HepG2 (cell line): ENCODE results near the gene CPE. TPM values are rescaled to one million over a fixed set of nuclear protein-coding genes. Genes with fewer than 3 reads are reported as not detected.

Experiments
- ATAC-seq: fragments of 200-7000 bp; cut with Tn5 transposase; 3 replicates; pipeline ENCODE4 v1.9.1; 2020; ENCODE audit warnings: mild to moderate bottlenecking, moderate library complexity
- BruUV-seq: library from RNA; stranded (reverse); fragments of 400-500 nt; replicated peaks from 2 replicates; lab custom pipeline; 2021; lab: Mats Ljungman, UMichigan
- CTCF ChIA-PET: fragments of 300-600 bp; formaldehyde crosslinking; extraction: SDS; loops from one replicate; lab custom pipeline; 2021; ENCODE audit warnings: low total read pairs, inconsistent platforms, low intra/inter-chr PET ratio; lab: Yijun Ruan, JAX
- POLR2A ChIA-PET: fragments of 350-600 bp; sonication (Branson Sonifier 250); formaldehyde crosslinking; loops from one replicate; lab custom pipeline; 2020; ENCODE audit warnings: antibody characterized with exemption, inconsistent platforms; lab: Yijun Ruan, JAX
- DNase-seq: peaks from one replicate; pipeline ENCODE4 v3.0.0-alpha.2; 2015; ENCODE audit warnings: low spot score
- FAIRE-seq: peaks from 3 replicates; lab custom pipeline; 2011; peaks lifted over from hg19 to GRCh38; lab: Jason Lieb, UNC
- H2AFZ ChIP-seq: one replicate; pipeline ENCODE4 v1.6.1; 2011; ENCODE audit warnings: low read length, inconsistent platforms
- H3K27ac ChIP-seq: fragments of 300-600 bp; 3 replicates; pipeline ENCODE4 v1.8.0; 2011; ENCODE audit warnings: mixed run types, mild to moderate bottlenecking, mixed read lengths, low read length, inconsistent platforms; ENCODE audit not compliant: insufficient read depth; ENCODE audit errors: extremely low read length
- H3K27me3 ChIP-seq, 2 experiments: fragments of 200-600 bp in 1 of 2; 2 replicates in 1 of 2; 3 replicates in 1 of 2; pipeline versions ENCODE4 v1.6.0 to v1.8.0; 2011; ENCODE audit warnings: low read length in 2 of 2, mild to moderate bottlenecking in 2 of 2, moderate library complexity in 2 of 2, inconsistent platforms in 1 of 2; ENCODE audit not compliant: insufficient read depth in 2 of 2, control insufficient read depth in 1 of 2
- H3K36me3 ChIP-seq, 2 experiments: fragments of 200-600 bp in 1 of 2; replicated peaks in 1 of 2; 2 replicates in 1 of 2; 3 replicates in 1 of 2; pipeline versions ENCODE4 v1.5.1 to v1.8.0; 2011; ENCODE audit warnings: low read length in 2 of 2, inconsistent platforms in 1 of 2; ENCODE audit not compliant: insufficient read depth in 2 of 2, control insufficient read depth in 1 of 2
- H3K4me1 ChIP-seq: 2 replicates; pipeline ENCODE4 v1.5.1; 2012; ENCODE audit warnings: low read length, inconsistent platforms; ENCODE audit not compliant: insufficient read depth
- H3K4me2 ChIP-seq: 2 replicates; pipeline ENCODE4 v1.6.0; 2011; ENCODE audit warnings: low read depth, low read length, inconsistent platforms
- H3K4me3 ChIP-seq, 3 experiments: fragments of 200-600 bp in 1 of 3; sonication (generic), shearing (Covaris generic) in 1 of 3; replicated peaks in 1 of 3; 2 replicates each; pipeline ENCODE4 v1.5.1; 2011 to 2016; ENCODE audit warnings: low read length in 3 of 3, inconsistent platforms in 2 of 3, low read depth in 2 of 3, mild to moderate bottlenecking in 2 of 3, control low read depth in 1 of 3, mixed read lengths in 1 of 3; ENCODE audit not compliant: insufficient read depth in 1 of 3
- H3K79me2 ChIP-seq: one replicate; pipeline ENCODE4 v1.6.1; 2011; ENCODE audit warnings: low read length, inconsistent platforms; ENCODE audit not compliant: insufficient read depth
- H3K9ac ChIP-seq: 2 replicates; pipeline ENCODE4 v1.6.0; 2011; ENCODE audit warnings: mild to moderate bottlenecking, low read depth, low read length, inconsistent platforms; ENCODE audit not compliant: insufficient read depth
- H3K9me3 ChIP-seq: 2 replicates; pipeline ENCODE4 v1.5.1; 2012; ENCODE audit warnings: mild to moderate bottlenecking, low read length
- H4K20me1 ChIP-seq: 2 replicates; pipeline ENCODE4 v1.6.0; 2011; ENCODE audit warnings: inconsistent platforms, mild to moderate bottlenecking, low read length, moderate library complexity; ENCODE audit not compliant: insufficient read depth
- KAT2B ChIP-seq: fragments of 150-350 bp; IDR thresholded peaks from 2 replicates; pipeline ENCODE4 v1.6.1; 2014; ENCODE audit warnings: low read depth, low read length, borderline replicate concordance
- NCOR1 ChIP-seq: fragments of 200-600 bp; sonication (generic); IDR thresholded peaks from 2 replicates; pipeline ENCODE4 v1.7.0; 2017; ENCODE audit warnings: antibody characterized with exemption, low read length, borderline replicate concordance
- ZFP37 ChIP-seq: sonication (generic); formaldehyde crosslinking; IDR thresholded peaks from 2 replicates; pipeline ENCODE4 v1.4.0; 2020; ENCODE audit warnings: missing genetic modification reagents, borderline replicate concordance
- ZNF224 ChIP-seq: sonication (generic); formaldehyde crosslinking; IDR thresholded peaks from 2 replicates; pipeline ENCODE4 v1.5.0; 2020; ENCODE audit warnings: mild to moderate bottlenecking, missing genetic modification reagents
- ZNF446 ChIP-seq: sonication (generic); formaldehyde crosslinking; IDR thresholded peaks from 2 replicates; pipeline ENCODE4 v1.5.0; 2020; ENCODE audit warnings: mild to moderate bottlenecking, missing genetic modification reagents
- ZNF83 ChIP-seq: sonication (generic); formaldehyde crosslinking; IDR thresholded peaks from 2 replicates; pipeline ENCODE4 v1.4.0; 2020; ENCODE audit warnings: missing genetic modification reagents, mild to moderate bottlenecking, borderline replicate concordance
- WGBS: methylation state at CpG from one replicate; pipeline ENCODE4 v1.1.6; 2017; ENCODE audit warnings: low lambda C conversion rate; 5-methylcytosine and 5-hydroxymethylcytosine counted together
- in situ Hi-C: cut with HindIII; loops from 2 replicates; pipeline ENCODE4 v1.10.0; 2017; ENCODE audit warnings: low pct_unique_long_range_greater_than_20kb; ENCODE audit not compliant: extremely low pct_ligation_motif_present
- intact Hi-C: fragments of 100-400 bp; cut with micrococcal nuclease; formaldehyde crosslinking; loops from one replicate; pipeline ENCODE4 v1.10.0; 2022; ENCODE audit not compliant: unreplicated experiment
- polyA plus RNA-seq, 8 experiments: library from polyadenylated mRNA; depleted of rRNA in 3 of 8; stranded (reverse) in 7 of 8; unstranded in 1 of 8; fragments of >200 nt; fragmentation: Illumina TruSeq in 4 of 8; extraction: Trizol in 4 of 8; gene quantifications; 2 replicates each; pipeline versions ENCODE4 v1.2.1 to v1.2.3, GENCODE V29; 2011 to 2016; ENCODE audit warnings: low read depth in 4 of 8, missing spikeins in 1 of 8, mixed read lengths in 1 of 8; ENCODE audit not compliant: insufficient read depth in 1 of 8
- total RNA-seq, 5 experiments: library from RNA; depleted of rRNA; stranded (reverse); fragments of >200 nt; fragmentation: Illumina TruSeq; extraction: Trizol; gene quantifications; 2 replicates each; pipeline ENCODE4 v1.2.3, GENCODE V29; 2016; ENCODE audit warnings: low read depth in 1 of 5
- TF ChIP-seq, protein P1 (sequence below): sonication (generic); formaldehyde crosslinking; IDR thresholded peaks from 2 replicates; pipeline ENCODE4 v1.5.0; 2020; ENCODE audit warnings: mild to moderate bottlenecking, missing genetic modification reagents, borderline replicate concordance
- TF ChIP-seq, protein P2 (sequence below): sonication (generic); formaldehyde crosslinking; IDR thresholded peaks from 2 replicates; pipeline ENCODE4 v1.8.1; 2023; ENCODE audit warnings: missing genetic modification reagents, inconsistent platforms, borderline replicate concordance
- TF ChIP-seq, protein P3 (sequence below): sonication (generic); formaldehyde crosslinking; IDR thresholded peaks from 2 replicates; pipeline ENCODE4 v1.8.1; 2023; ENCODE audit warnings: mild to moderate bottlenecking, inconsistent platforms, moderate library complexity, missing genetic modification reagents, borderline replicate concordance
- TF ChIP-seq, protein P4 (sequence below): sonication (generic); formaldehyde crosslinking; IDR thresholded peaks from 2 replicates; pipeline ENCODE4 v1.8.0; 2022; ENCODE audit warnings: missing genetic modification reagents, mild to moderate bottlenecking, inconsistent platforms, borderline replicate concordance
- TF ChIP-seq, protein P5 (sequence below): sonication (generic); formaldehyde crosslinking; IDR thresholded peaks from 2 replicates; pipeline ENCODE4 v1.8.0; 2023; ENCODE audit warnings: mild to moderate bottlenecking, missing genetic modification reagents

CPE gene
- total and polyA plus RNA-seq, 2 of the 13 experiments (the other 11 are each of a cell fraction or from before 2014, with no cell fraction given) = 268 to 852 TPM

DNA sequence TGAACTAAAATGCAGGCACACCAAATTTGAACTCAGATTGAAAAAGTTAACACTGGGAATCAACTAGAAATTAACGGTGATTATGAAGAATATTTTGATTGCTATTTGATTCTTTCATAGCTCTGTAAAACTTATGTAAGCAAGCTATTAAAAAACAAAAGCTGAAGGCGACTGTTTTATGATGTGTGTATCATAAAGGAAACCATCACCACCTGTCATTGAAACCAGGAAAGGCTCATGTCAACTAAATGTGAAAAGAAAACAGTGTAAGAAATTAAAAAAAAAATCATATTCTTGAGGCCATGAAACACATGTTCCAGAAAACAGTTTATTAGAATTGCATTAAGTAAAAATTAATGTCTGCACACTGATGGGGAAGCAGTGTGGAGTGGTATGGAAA, 24.2 kb downstream of the CPE start:
- H3K79me2 ChIP-seq = peaks cover 9% of the 10 kb centered on the region
- 98% methylated on average over 2 of the region's 2 CpGs for WGBS
- FAIRE-seq = no peak
- H3K4me2 ChIP-seq = no peak overlapping the region
- no peaks in the 10 kb centered on the region for H3K27me3 ChIP-seq
- no TSS peak for BruUV-seq
- CTCF ChIA-PET = no interaction called here
- H2AFZ ChIP-seq = no peak overlapping the region
- no peak for DNase-seq
- intact Hi-C loops = no loop called here
- H3K9ac ChIP-seq = no peak overlapping the region
- POLR2A ChIA-PET = no interaction called here
- in situ Hi-C loops = no loop called here
- no peak for TF ChIP-seq ZNF83 (CRISPR knock-in tag)
- no peak overlapping the region for H3K27ac ChIP-seq
- ATAC-seq = no peak
- peaks cover 5 to 35% of the 10 kb centered on the region in 2 experiments; a peak in 4 of 5 replicates for H3K36me3 ChIP-seq
- H3K4me1 ChIP-seq = no peaks in the 10 kb centered on the region
- H4K20me1 ChIP-seq = no peaks in the 10 kb centered on the region
- H3K9me3 ChIP-seq = no peaks in the 10 kb centered on the region
- no peak overlapping the region for H3K4me3 ChIP-seq

DNA sequence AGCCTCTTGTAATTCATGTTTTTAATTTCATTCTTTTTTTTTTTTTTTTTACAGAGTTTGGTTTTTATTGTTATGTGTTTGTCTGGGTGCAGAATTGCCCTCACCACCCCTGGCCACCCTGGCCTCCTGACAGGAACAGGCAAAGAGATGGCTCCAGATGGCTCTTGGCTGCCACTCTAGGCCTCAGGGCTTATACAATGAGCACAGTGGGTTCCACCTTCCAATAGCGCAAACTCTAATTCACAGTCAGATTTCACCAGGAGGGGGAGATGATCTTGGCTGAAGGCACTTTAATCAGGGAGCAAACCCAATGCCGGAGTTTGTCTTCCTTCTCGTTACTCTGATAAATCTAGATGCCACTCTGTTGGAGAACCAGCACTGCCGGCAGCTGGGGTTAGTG, 24.8 kb downstream of the CPE start:
- no peak overlapping the region for H3K4me2 ChIP-seq
- intact Hi-C loops (no loop called here), in situ Hi-C loops (no loop called here)
- ChIA-PET CTCF (no interaction called here), POLR2A (no interaction called here)
- no peaks in the 10 kb centered on the region for H3K9me3 ChIP-seq
- peaks cover 7% of the 10 kb centered on the region for H3K79me2 ChIP-seq
- no peak overlapping the region for H3K4me3 ChIP-seq
- no peak overlapping the region for H3K9ac ChIP-seq
- H4K20me1 ChIP-seq = no peaks in the 10 kb centered on the region
- peaks cover 5 to 35% of the 10 kb centered on the region in 2 experiments; a peak in 4 of 5 replicates for H3K36me3 ChIP-seq
- H3K4me1 ChIP-seq = no peaks in the 10 kb centered on the region
- no TSS peak for BruUV-seq
- DNase-seq (no peak), FAIRE-seq (no peak), ATAC-seq (peak; percentile 35; the same call in 2 of the 3 replicates)
- no peak overlapping the region for H2AFZ ChIP-seq
- 100% methylated on average over 3 of the region's 4 CpGs for WGBS
- H3K27me3 ChIP-seq = no peaks in the 10 kb centered on the region
- H3K27ac ChIP-seq = no peak overlapping the region
- TF ChIP-seq, protein P1, sequence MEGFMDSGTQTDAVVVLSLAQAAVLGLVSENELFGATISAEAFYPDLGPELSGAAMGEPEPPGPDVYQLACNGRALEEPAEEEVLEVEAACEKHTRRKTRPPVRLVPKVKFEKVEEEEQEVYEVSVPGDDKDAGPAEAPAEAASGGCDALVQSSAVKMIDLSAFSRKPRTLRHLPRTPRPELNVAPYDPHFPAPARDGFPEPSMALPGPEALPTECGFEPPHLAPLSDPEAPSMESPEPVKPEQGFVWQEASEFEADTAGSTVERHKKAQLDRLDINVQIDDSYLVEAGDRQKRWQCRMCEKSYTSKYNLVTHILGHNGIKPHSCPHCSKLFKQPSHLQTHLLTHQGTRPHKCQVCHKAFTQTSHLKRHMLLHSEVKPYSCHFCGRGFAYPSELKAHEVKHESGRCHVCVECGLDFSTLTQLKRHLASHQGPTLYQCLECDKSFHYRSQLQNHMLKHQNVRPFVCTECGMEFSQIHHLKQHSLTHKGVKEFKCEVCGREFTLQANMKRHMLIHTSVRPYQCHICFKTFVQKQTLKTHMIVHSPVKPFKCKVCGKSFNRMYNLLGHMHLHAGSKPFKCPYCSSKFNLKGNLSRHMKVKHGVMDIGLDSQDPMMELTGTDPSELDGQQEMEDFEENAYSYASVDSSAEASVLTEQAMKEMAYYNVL (CRISPR knock-in tag) = no peak
- TF ChIP-seq KAT2B (no peak), NCOR1 (no peak), ZFP37 (CRISPR knock-in tag) (no peak), ZNF224 (CRISPR knock-in tag) (no peak), ZNF446 (CRISPR knock-in tag) (no peak)
- TF ChIP-seq, protein P2, sequence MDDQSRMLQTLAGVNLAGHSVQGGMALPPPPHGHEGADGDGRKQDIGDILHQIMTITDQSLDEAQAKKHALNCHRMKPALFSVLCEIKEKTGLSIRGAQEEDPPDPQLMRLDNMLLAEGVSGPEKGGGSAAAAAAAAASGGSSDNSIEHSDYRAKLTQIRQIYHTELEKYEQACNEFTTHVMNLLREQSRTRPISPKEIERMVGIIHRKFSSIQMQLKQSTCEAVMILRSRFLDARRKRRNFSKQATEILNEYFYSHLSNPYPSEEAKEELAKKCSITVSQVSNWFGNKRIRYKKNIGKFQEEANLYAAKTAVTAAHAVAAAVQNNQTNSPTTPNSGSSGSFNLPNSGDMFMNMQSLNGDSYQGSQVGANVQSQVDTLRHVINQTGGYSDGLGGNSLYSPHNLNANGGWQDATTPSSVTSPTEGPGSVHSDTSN = no peak
- TF ChIP-seq, protein P3, sequence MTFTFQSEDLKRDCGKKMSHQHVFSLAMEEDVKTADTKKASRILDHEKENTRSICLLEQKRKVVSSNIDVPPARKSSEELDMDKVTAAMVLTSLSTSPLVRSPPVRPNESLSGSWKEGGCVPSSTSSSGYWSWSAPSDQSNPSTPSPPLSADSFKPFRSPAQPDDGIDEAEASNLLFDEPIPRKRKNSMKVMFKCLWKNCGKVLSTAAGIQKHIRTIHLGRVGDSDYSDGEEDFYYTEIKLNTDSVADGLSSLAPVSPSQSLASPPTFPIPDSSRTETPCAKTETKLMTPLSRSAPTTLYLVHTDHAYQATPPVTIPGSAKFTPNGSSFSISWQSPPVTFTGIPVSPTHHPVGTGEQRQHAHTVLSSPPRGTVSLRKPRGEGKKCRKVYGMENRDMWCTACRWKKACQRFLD = no peak
- TF ChIP-seq, protein P4, sequence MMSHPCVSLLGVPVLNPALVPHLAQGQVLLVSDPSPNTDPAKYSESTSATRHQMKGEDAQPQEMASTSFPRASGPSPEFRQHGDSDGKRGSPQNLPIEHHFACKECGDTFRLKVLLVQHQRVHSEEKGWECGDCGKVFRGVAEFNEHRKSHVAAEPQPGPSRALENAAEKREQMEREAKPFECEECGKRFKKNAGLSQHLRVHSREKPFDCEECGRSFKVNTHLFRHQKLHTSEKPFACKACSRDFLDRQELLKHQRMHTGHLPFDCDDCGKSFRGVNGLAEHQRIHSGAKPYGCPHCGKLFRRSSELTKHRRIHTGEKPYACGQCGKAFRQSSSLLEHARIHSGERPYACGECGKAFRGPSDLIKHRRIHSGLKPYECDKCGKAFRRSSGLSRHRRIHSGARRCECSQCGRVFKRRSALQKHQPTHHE (CRISPR knock-in tag) = no peak
- TF ChIP-seq, protein P5, sequence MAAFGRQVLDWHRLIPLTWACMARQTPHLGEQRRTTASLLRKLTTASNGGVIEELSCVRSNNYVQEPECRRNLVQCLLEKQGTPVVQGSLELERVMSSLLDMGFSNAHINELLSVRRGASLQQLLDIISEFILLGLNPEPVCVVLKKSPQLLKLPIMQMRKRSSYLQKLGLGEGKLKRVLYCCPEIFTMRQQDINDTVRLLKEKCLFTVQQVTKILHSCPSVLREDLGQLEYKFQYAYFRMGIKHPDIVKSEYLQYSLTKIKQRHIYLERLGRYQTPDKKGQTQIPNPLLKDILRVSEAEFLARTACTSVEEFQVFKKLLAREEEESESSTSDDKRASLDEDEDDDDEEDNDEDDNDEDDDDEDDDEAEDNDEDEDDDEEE (CRISPR knock-in tag) = no peak
